ENCODE results near the gene WFDC13.
"Not testable (repeated sequence)": the region's sequence is repeated elsewhere in the genome, so short reads cannot be mapped to it uniquely, and the experiment has no call there.

The WFDC13 gene

GRCh38 chr20:45701873-45702272 is at the start of gene WFDC13:
WFDC13 (plus strand) TSS chr20:45702038; CDS start chr20:45702124, 86 bp downstream.
- no peak for DNase-seq (ENCODE audit: low spot score)

- not testable (repeated sequence) for DNase-seq (ENCODE audit: low spot score)
Measured at GRCh38 chr20:45657038-45657437, 44.8 kb upstream of the WFDC13 start.

GRCh38 chr20:45670139-45670538 is 31.7 kb upstream of the WFDC13 start, which contains the start of gene WFDC11:
WFDC11 (minus strand) TSS chr20:45670239; CDS start chr20:45650600, 19,639 bp downstream.
- no peak for DNase-seq (ENCODE audit: low spot score)

- DNase-seq (ENCODE audit: low spot score), result no peak
Measured at GRCh38 chr20:45672765-45673164, 29.1 kb upstream of the WFDC13 start.

GRCh38 chr20:45679650-45680049 is 22.2 kb upstream of the WFDC13 start:
- no peak for DNase-seq (ENCODE audit: low spot score)

- no peak for DNase-seq (ENCODE audit: low spot score)
Measured at GRCh38 chr20:45685896-45686295, 15.9 kb upstream of the WFDC13 start.

GRCh38 chr20:45693346-45693745 is 8.5 kb upstream of the WFDC13 start:
- not testable (repeated sequence) for DNase-seq (ENCODE audit: low spot score)

- DNase-seq (ENCODE audit: low spot score), result no peak
Measured at GRCh38 chr20:45695496-45695895, 6.3 kb upstream of the WFDC13 start.

- no peak for DNase-seq (ENCODE audit: low spot score)
Measured at GRCh38 chr20:45701104-45701503, 734 bp upstream of the WFDC13 start.

- no peak for DNase-seq (ENCODE audit: low spot score)
Measured at GRCh38 chr20:45704969-45705637, 3.3 kb downstream of the WFDC13 start, which contains the start of gene WFDC10B. WFDC10B (minus strand) TSS chr20:45705019; CDS start chr20:45685992, 19,027 bp downstream.

- DNase-seq (ENCODE audit: low spot score), result not testable (repeated sequence)
Measured at GRCh38 chr20:45716141-45716688, 14.4 kb downstream of the WFDC13 start.

- DNase-seq (ENCODE audit: low spot score), result no peak
Measured at GRCh38 chr20:45722047-45722446, 20.2 kb downstream of the WFDC13 start, which contains the start of gene SPINT4. SPINT4 (plus strand) TSS chr20:45722347; CDS start chr20:45722368, 21 bp downstream.

- DNase-seq (ENCODE audit: low spot score), result no peak
Measured at GRCh38 chr20:45725134-45725533, 23.3 kb downstream of the WFDC13 start.

GRCh38 chr20:45727044-45727443 is 25.2 kb downstream of the WFDC13 start:
- no peak for DNase-seq (ENCODE audit: low spot score)

- no peak for DNase-seq (ENCODE audit: low spot score)
Measured at GRCh38 chr20:45732199-45732598, 30.4 kb downstream of the WFDC13 start.

GRCh38 chr20:45735552-45735951 is 33.7 kb downstream of the WFDC13 start:
- DNase-seq (ENCODE audit: low spot score), result no peak

- DNase-seq (ENCODE audit: low spot score), result no peak
Measured at GRCh38 chr20:45735988-45736387, 34.1 kb downstream of the WFDC13 start.

GRCh38 chr20:45742596-45742995 is 40.8 kb downstream of the WFDC13 start:
- no peak for DNase-seq (ENCODE audit: low spot score)

GRCh38 chr20:45745015-45745414 is 43.2 kb downstream of the WFDC13 start:
- no peak for DNase-seq (ENCODE audit: low spot score)

GRCh38 chr20:45751721-45752120 is 49.9 kb downstream of the WFDC13 start:
- no peak for DNase-seq (ENCODE audit: low spot score)

- no peak for DNase-seq (ENCODE audit: low spot score)
Measured at GRCh38 chr20:45752746-45753145, 50.9 kb downstream of the WFDC13 start.

- no peak for DNase-seq (ENCODE audit: low spot score)
Measured at GRCh38 chr20:45758096-45758495, 56.3 kb downstream of the WFDC13 start.

Data from germinal center (tissue), 1 donor.